Spleen (tissue), 7 donors: Measurements from ENCODE around the gene RSPH10B2.
"Not testable (repeated sequence)": the region's sequence is repeated elsewhere in the genome, so short reads cannot be mapped to it uniquely, and the experiment has no call there.

Experiments used
- POLR2A ChIP-seq, 3 donors: fragments of 450-650 bp; IDR thresholded peaks; one replicate each; pipeline ENCODE4 v1.5.1; 2017; ENCODE audit warnings: antibody characterized with exemption in 3 of 3, mild to moderate bottlenecking in 1 of 3
- TF ChIP-seq, protein P1 (sequence below), 11 experiments: fragments of 200-600 bp in 7 of 11; fragments of 450-650 bp in 4 of 11; sonication (generic) in 4 of 11; IDR thresholded peaks in 8 of 11; conservative IDR thresholded peaks in 3 of 11; 1 replicate in 7 of 11; 2 replicates in 4 of 11; pipeline versions ENCODE4 v1.4.0 to v1.8.0; 2016 to 2021; ENCODE audit warnings: antibody characterized with exemption in 11 of 11, inconsistent platforms in 4 of 11, mild to moderate bottlenecking in 1 of 11
- donor health status: DM: no; HTN: no; CAD: no; lungs with moderate emphysema.
- donor health status: DM: no; HTN: no; CAD: no.
- donor health status: DM: no; HTN: no; CAD: no.

DNA sequence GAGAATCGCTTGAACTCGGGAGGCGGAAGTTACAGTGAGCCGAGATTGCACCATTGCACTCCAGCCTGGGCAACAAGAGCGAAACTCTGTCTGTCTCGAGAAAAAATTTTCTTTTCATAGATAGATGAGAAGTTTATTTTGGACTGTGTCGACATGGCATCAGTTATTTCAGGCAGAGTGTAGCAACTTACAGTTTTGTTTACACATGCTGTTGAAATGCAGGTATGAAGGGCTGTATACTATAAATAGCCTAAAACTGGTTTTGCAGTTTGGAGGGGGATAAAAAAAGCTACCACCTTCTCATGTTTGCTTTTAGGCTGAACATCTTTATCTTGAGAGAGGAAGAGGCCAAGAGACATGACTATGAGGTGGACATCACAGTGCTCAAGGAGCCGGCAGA is 44.1 kb downstream of the RSPH10B2 start:
- TF ChIP-seq, protein P1, sequence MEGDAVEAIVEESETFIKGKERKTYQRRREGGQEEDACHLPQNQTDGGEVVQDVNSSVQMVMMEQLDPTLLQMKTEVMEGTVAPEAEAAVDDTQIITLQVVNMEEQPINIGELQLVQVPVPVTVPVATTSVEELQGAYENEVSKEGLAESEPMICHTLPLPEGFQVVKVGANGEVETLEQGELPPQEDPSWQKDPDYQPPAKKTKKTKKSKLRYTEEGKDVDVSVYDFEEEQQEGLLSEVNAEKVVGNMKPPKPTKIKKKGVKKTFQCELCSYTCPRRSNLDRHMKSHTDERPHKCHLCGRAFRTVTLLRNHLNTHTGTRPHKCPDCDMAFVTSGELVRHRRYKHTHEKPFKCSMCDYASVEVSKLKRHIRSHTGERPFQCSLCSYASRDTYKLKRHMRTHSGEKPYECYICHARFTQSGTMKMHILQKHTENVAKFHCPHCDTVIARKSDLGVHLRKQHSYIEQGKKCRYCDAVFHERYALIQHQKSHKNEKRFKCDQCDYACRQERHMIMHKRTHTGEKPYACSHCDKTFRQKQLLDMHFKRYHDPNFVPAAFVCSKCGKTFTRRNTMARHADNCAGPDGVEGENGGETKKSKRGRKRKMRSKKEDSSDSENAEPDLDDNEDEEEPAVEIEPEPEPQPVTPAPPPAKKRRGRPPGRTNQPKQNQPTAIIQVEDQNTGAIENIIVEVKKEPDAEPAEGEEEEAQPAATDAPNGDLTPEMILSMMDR (IDR thresholded peaks at IDR 0.05 in 8 of 11, conservative IDR thresholded peaks at IDR 0.05 in 3 of 11) = not testable (repeated sequence)
- not testable (repeated sequence) for TF ChIP-seq POLR2A (IDR thresholded peaks at IDR 0.05)
